ENCODE data around the gene CEMIP2.
"Not testable (repeated sequence)": the region's sequence is repeated elsewhere in the genome, so short reads cannot be mapped to it uniquely, and the experiment has no call there.

Gene CEMIP2

GRCh38 chr9:71709384-71709783, 58.9 kb downstream of the CEMIP2 start:
- DNase-seq (ENCODE audit: low read depth), result no peak

GRCh38 chr9:71706176-71706575, 62.1 kb downstream of the CEMIP2 start:
- DNase-seq (ENCODE audit: low read depth), result no peak

GRCh38 chr9:71704796-71705195, 63.5 kb downstream of the CEMIP2 start:
- no peak for DNase-seq (ENCODE audit: low read depth)

- DNase-seq (ENCODE audit: low read depth), result peak; percentile 33
These were observed 65.0 kb downstream of the CEMIP2 start for GRCh38 chr9:71703172-71703872.

- DNase-seq (ENCODE audit: low read depth), result no peak
These were observed 70.4 kb downstream of the CEMIP2 start for GRCh38 chr9:71697882-71698281.

GRCh38 chr9:71694332-71694731, 74.0 kb downstream of the CEMIP2 start:
- no peak for DNase-seq (ENCODE audit: low read depth)

- DNase-seq (ENCODE audit: low read depth), result no peak
These were observed 74.7 kb downstream of the CEMIP2 start for GRCh38 chr9:71693607-71694006.

GRCh38 chr9:71692337-71692736, 76.0 kb downstream of the CEMIP2 start:
- DNase-seq (ENCODE audit: low read depth), result peak; percentile 19

- DNase-seq (ENCODE audit: low read depth), result not testable (repeated sequence)
These were observed 76.7 kb downstream of the CEMIP2 start for GRCh38 chr9:71691576-71691975.

GRCh38 chr9:71690689-71691435, 77.5 kb downstream of the CEMIP2 start:
- no peak for DNase-seq (ENCODE audit: low read depth)

- DNase-seq (ENCODE audit: low read depth), result peak; percentile 32
These were observed 78.1 kb downstream of the CEMIP2 start for GRCh38 chr9:71690063-71690688.

GRCh38 chr9:71687676-71688075, 80.6 kb downstream of the CEMIP2 start:
- no peak for DNase-seq (ENCODE audit: low read depth)

- DNase-seq (ENCODE audit: low read depth), result no peak
These were observed 82.3 kb downstream of the CEMIP2 start for GRCh38 chr9:71685988-71686387.

- DNase-seq (ENCODE audit: low read depth), result no peak
These were observed 82.9 kb downstream of the CEMIP2 start for GRCh38 chr9:71685394-71685793.

- DNase-seq (ENCODE audit: low read depth), result no peak
These were observed 83.7 kb downstream of the CEMIP2 start for GRCh38 chr9:71684566-71684965.

GRCh38 chr9:71683598-71684235, 84.6 kb downstream of the CEMIP2 start:
- peak; percentile 91 for DNase-seq (ENCODE audit: low read depth)

- peak; percentile 85 for DNase-seq (ENCODE audit: low read depth)
These were observed 86.5 kb downstream of the CEMIP2 start for GRCh38 chr9:71681708-71682272.

- peak; percentile 74 for DNase-seq (ENCODE audit: low read depth)
These were observed 87.1 kb downstream of the CEMIP2 start for GRCh38 chr9:71681104-71681707.

GRCh38 chr9:71680189-71680980, 87.9 kb downstream of the CEMIP2 start:
- peak; percentile 88 for DNase-seq (ENCODE audit: low read depth)

- DNase-seq (ENCODE audit: low read depth), result no peak
These were observed 89.3 kb downstream of the CEMIP2 start for GRCh38 chr9:71678999-71679398.

GRCh38 chr9:71677209-71677608, 91.1 kb downstream of the CEMIP2 start:
- no peak for DNase-seq (ENCODE audit: low read depth)
